ENCODE measurements around the gene PAPLN. TPM values are rescaled to one million over a fixed set of nuclear protein-coding genes. Genes with fewer than 3 reads are reported as not detected.

The PAPLN gene
- total RNA-seq, 2 experiments from 2014 or later: 0.29 to 0.47 TPM

- peaks cover 5% of the 10 kb centered on the region for H3K27me3 Mint-ChIP-seq
- ChIA-PET POLR2A (no interaction called here), CTCF (interaction anchor here (1.3 to 1.4 kb wide), 2 partner anchors 22 to 30 kb away, joined by 3 read pairs; no protein-coding TSS in a partner anchor)
- intact Hi-C loops (cut with micrococcal nuclease): no loop called here
- H3K36me3 Mint-ChIP-seq (ENCODE audit: low read depth): no peaks in the 10 kb centered on the region
- TF ChIP-seq CTCF (IDR thresholded peaks at IDR 0.05): no peak
- H3K27ac Mint-ChIP-seq: no peak overlapping the region
- H3K9me3 Mint-ChIP-seq: no peaks in the 10 kb centered on the region
- peaks cover 3% of the 10 kb centered on the region for H3K4me1 Mint-ChIP-seq (ENCODE audit: low read depth)
- DNase-seq (no peak), ATAC-seq (no peak)
- no peak overlapping the region for H3K4me3 Mint-ChIP-seq
Measured at GRCh38 chr14:73264885-73265720, 27.8 kb downstream of the PAPLN start.

DNA sequence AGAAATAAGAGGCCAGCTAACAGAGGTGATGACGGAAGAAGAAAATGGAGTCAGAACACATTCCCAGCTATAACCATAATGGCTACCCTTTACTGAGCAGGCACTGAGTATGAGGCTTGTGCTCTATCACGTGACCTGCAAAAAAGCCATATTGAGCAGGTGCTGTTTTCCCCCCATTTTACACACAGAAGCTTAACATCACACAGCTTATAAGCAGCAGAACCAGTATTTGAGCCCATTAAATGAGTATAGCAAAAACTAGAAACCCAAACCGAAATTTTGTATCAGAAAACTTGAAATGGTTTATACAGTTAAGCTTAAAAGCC is 28.4 kb downstream of the PAPLN start:
- H3K36me3 Mint-ChIP-seq (ENCODE audit: low read depth): no peaks in the 10 kb centered on the region
- DNase-seq (no peak), ATAC-seq (no peak)
- no peaks in the 10 kb centered on the region for H3K9me3 Mint-ChIP-seq
- CTCF ChIA-PET: interaction anchor here (1.4 kb wide), 1 partner anchor 22 kb away, joined by 3 read pairs; no protein-coding TSS in a partner anchor
- peaks cover 8% of the 10 kb centered on the region for H3K4me1 Mint-ChIP-seq (ENCODE audit: low read depth)
- TF ChIP-seq CTCF (IDR thresholded peaks at IDR 0.05): no peak
- intact Hi-C loops (cut with micrococcal nuclease): no loop called here
- peaks cover 10% of the 10 kb centered on the region for H3K27me3 Mint-ChIP-seq
- no peak overlapping the region for H3K4me3 Mint-ChIP-seq
- POLR2A ChIA-PET: no interaction called here
- H3K27ac Mint-ChIP-seq: no peak overlapping the region

DNA sequence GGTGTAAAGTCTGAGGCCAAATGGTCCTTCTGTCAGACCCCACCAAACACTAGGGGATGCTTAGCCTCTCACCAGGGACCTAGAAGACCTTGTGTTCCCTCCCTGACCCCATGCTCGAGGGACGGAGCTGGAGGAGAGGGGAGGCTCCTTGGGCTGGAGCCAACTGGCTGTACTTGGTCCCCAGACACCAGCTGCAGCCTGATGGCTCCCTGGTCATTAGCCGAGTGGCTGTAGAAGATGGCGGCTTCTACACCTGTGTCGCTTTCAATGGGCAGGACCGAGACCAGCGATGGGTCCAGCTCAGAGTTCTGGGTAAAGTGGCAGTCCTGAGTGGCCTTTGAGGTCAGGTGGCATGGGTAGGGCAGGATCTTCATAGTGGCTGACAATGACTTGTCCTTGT is 29.0 kb downstream of the PAPLN start:
- CTCF ChIA-PET: interaction anchor here (1.4 kb wide), 1 partner anchor 21 kb away, joined by 3 read pairs; no protein-coding TSS in a partner anchor
- no peak for ATAC-seq
- no peaks in the 10 kb centered on the region for H3K36me3 Mint-ChIP-seq (ENCODE audit: low read depth)
- no peak overlapping the region for H3K27ac Mint-ChIP-seq
- no peaks in the 10 kb centered on the region for H3K9me3 Mint-ChIP-seq
- no peak overlapping the region for H3K4me3 Mint-ChIP-seq
- H3K27me3 Mint-ChIP-seq: peaks cover 12% of the 10 kb centered on the region
- no peak for DNase-seq
- POLR2A ChIA-PET: no interaction called here
- intact Hi-C loops (cut with micrococcal nuclease): no loop called here
- peaks cover 9% of the 10 kb centered on the region for H3K4me1 Mint-ChIP-seq (ENCODE audit: low read depth)
- TF ChIP-seq CTCF (IDR thresholded peaks at IDR 0.05): no peak

DNA sequence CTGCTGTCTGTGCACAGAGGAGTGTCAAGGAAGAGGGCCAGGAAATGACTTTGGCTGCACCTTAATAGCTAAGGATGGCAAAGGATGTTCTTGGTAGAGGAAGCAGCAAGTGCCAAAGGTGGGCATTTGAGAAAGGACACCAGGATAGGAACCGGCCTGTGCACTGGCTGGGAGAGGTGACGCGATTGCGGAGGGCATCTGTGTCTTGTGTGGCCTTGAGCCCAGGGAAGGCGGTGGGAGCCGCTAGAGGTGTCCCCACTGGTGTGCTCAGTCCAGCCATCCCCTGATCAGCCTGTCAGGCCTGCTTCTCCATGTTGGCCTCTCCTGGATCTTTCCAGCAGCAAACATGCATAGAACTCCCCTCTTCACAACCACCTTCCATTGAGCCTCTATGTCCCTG is 30.2 kb downstream of the PAPLN start:
- Mint-ChIP-seq H3K9me3 (no peaks in the 10 kb centered on the region), H3K36me3 (ENCODE audit: low read depth) (no peaks in the 10 kb centered on the region), H3K27ac (no peak overlapping the region), H3K27me3 (peaks cover 12% of the 10 kb centered on the region), H3K4me3 (no peak overlapping the region), H3K4me1 (ENCODE audit: low read depth) (peaks cover 9% of the 10 kb centered on the region)
- intact Hi-C loops (cut with micrococcal nuclease): no loop called here
- TF ChIP-seq CTCF (IDR thresholded peaks at IDR 0.05): no peak
- ChIA-PET POLR2A (no interaction called here), CTCF (interaction anchor here (0.6 kb wide), 1 partner anchor 46 kb away, joined by 4 read pairs; no protein-coding TSS in a partner anchor)
- DNase-seq: no peak
- ATAC-seq: no peak

DNA sequence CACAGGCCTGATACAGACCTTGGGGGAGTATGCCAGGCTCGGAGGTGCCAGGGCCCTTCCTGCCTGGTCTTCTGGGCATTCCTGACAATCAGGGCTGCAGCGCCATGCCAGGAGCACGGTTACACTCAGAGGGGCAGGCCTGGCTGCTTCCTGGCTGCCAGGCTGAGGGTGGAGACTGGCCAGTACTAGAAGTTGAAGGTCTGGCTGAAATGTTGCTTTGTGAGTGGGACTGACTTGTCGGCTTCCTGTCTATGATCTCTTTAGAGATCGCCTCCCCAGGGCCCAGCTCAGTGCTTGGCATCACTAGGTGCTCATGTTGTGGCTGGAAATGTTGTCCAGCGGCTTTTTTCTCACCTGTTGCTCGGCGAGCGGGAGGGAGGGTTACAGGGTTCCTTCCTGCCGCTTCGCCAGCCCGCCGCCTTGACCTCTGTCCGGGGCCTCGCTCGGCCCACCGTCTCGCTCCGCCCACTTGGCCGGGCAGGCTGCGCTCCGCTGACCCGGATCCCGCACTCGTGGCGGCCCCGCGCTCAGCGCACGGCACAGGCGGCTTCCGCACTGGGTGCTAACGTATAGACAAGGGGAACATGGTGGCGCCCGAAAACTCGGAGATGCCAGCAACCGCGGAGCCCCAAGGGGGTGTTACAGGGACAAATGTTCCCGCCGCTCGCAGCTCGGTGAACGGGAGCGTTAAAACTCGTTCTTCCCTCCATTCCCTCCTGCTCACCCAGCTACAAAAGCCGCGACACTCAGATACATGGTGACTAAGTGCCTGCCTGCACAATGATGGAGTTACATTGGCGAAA is 32.6 kb downstream of the PAPLN start:
- no peaks in the 10 kb centered on the region for H3K9me3 Mint-ChIP-seq
- intact Hi-C loops (cut with micrococcal nuclease): no loop called here
- TF ChIP-seq CTCF (IDR thresholded peaks at IDR 0.05): no peak
- POLR2A ChIA-PET: no interaction called here
- CTCF ChIA-PET: interaction anchor here (0.6 kb wide), 1 partner anchor 152 kb away, joined by 3 read pairs; no protein-coding TSS in a partner anchor
- ATAC-seq (peak; percentile 60), DNase-seq (peak; percentile 35)
- peaks cover 9% of the 10 kb centered on the region for H3K4me1 Mint-ChIP-seq (ENCODE audit: low read depth)
- H3K36me3 Mint-ChIP-seq (ENCODE audit: low read depth): no peaks in the 10 kb centered on the region
- H3K27me3 Mint-ChIP-seq: peaks cover 11% of the 10 kb centered on the region
- peak overlapping the region; percentile 51 for H3K4me3 Mint-ChIP-seq
- no peak overlapping the region for H3K27ac Mint-ChIP-seq
